Measurements from ENCODE around the gene SLC11A2.

The SLC11A2 gene

GRCh38 chr12:51065530-51065929, 39.3 kb upstream of the SLC11A2 start:
- no peak for TF ChIP-seq CTCF (conservative IDR thresholded peaks at IDR 0.05; ENCODE audit: control insufficient read depth, insufficient read depth, low read depth, low read length)
- H3K4me3 ChIP-seq (ENCODE audit: control insufficient read depth, low read depth, low read length), result no peak overlapping the region
- DNase-seq (ENCODE audit: low read depth), result no peak

DNA sequence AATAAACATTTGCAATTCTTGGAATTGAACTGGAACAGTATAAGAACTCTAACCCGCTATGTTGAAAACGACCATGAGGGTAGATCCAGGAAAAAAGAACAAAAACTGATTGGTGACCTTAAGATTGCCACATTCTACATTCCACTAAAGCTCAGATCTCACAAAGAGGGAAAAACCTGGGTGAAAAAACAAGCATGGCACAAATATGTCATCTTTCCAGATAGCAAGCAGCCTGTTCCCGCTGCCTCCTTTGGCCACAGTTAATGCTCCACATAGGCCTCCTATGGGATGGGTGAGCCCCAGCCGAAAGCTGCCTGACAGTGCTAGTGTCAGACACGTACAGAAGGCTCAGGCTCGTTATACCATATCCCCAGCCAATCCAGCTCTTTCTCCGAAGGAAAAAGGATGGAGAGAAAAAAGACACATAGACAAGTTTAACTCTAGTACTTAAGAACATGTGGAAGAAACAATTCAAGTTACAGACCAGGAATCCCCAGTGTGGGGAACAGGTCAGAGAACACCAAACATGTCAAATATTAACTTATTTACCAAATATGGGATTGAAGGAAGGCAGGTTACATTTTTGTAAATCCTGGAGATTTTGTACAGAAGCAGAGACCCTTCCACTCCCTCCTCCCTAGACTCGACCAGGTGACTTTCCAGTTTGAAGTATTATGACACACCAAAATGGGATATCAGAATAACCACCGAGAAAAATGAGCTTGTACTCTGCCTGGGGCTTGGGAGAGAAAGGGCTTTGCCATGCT, 36.6 kb upstream of the SLC11A2 start:
- H3K4me3 ChIP-seq (ENCODE audit: control insufficient read depth, low read depth, low read length), result no peak overlapping the region
- DNase-seq (ENCODE audit: low read depth), result no peak
- no peak for TF ChIP-seq CTCF (conservative IDR thresholded peaks at IDR 0.05; ENCODE audit: control insufficient read depth, insufficient read depth, low read depth, low read length)

- no peak for TF ChIP-seq CTCF (conservative IDR thresholded peaks at IDR 0.05; ENCODE audit: control insufficient read depth, insufficient read depth, low read depth, low read length)
- H3K4me3 ChIP-seq (ENCODE audit: control insufficient read depth, low read depth, low read length), result no peak overlapping the region
- no peak for DNase-seq (ENCODE audit: low read depth)
Measured at GRCh38 chr12:51059086-51059485, 32.9 kb upstream of the SLC11A2 start.

DNA sequence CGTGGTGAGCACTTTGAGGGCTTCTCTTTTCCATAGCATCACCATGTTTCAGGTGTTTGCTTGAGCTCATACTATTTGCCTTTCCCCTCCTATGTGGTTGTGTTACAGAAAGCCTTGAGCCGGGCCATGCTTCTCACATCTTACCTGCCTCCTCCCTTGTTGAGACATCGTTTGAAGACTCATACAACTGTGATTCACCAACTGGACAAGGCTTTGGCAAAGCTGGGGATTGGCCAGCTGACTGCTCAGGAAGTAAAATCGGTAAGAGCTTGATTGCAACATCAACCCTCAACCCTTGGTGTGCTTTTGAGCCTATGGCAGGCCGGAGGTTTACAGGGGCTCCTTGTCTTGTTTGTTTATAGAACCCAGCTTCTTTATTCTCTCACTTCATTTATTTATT, 30.1 kb upstream of the SLC11A2 start:
- no peak for TF ChIP-seq CTCF (conservative IDR thresholded peaks at IDR 0.05; ENCODE audit: control insufficient read depth, insufficient read depth, low read depth, low read length)
- no peak overlapping the region for H3K4me3 ChIP-seq (ENCODE audit: control insufficient read depth, low read depth, low read length)
- DNase-seq (ENCODE audit: low read depth), result peak; percentile 95

- H3K4me3 ChIP-seq (ENCODE audit: control insufficient read depth, low read depth, low read length), result no peak overlapping the region
- DNase-seq (ENCODE audit: low read depth), result no peak
- no peak for TF ChIP-seq CTCF (conservative IDR thresholded peaks at IDR 0.05; ENCODE audit: control insufficient read depth, insufficient read depth, low read depth, low read length)
Measured at GRCh38 chr12:51055060-51055459, 28.9 kb upstream of the SLC11A2 start.

DNA sequence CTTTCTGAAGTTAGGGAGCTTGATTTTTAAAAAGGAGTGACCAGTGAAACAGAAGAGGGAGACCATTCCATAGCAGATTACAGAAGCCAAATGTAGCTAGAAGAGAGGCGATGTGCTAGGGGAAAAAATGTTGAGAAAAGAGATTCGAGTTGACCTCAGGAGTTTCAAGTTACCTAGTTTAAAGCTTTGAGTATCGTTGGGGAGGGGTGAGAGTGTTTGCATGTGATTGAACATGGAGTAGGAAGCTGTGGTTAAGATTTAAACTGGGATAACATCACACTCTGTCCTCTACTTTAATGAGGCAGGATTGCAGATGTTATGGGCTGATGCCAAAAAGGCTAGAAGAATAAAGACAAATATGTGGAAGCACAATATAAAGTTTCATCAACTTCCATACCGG, 25.6 kb upstream of the SLC11A2 start:
- H3K4me3 ChIP-seq (ENCODE audit: control insufficient read depth, low read depth, low read length), result no peak overlapping the region
- DNase-seq (ENCODE audit: low read depth), result no peak
- no peak for TF ChIP-seq CTCF (conservative IDR thresholded peaks at IDR 0.05; ENCODE audit: control insufficient read depth, insufficient read depth, low read depth, low read length)
